NCI-H2171 (cell line): Measurements from ENCODE around the gene TP73.

ENCODE experiments used
- DNase-seq: peaks from one replicate; lab custom pipeline; 2025; lab: John Stamatoyannopoulos, UW

TP73 gene

DNA sequence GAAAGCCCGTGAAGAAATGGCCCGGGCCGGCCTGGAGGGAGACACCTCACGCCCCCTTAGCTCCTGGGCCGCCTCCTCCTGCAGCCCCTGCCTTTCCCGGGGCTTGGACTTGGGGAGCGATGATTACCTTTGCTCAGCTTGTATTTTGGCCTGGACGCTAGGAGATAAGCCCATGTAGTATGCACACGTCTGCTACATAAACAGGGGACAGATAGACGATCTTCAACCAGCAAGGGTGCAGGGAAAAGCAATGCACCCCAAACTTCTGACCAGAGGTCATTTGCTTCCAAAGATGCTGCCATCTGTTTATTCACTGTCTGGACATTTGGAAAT lies 936 bp downstream of the TP73 start:
- no peak for DNase-seq

DNA sequence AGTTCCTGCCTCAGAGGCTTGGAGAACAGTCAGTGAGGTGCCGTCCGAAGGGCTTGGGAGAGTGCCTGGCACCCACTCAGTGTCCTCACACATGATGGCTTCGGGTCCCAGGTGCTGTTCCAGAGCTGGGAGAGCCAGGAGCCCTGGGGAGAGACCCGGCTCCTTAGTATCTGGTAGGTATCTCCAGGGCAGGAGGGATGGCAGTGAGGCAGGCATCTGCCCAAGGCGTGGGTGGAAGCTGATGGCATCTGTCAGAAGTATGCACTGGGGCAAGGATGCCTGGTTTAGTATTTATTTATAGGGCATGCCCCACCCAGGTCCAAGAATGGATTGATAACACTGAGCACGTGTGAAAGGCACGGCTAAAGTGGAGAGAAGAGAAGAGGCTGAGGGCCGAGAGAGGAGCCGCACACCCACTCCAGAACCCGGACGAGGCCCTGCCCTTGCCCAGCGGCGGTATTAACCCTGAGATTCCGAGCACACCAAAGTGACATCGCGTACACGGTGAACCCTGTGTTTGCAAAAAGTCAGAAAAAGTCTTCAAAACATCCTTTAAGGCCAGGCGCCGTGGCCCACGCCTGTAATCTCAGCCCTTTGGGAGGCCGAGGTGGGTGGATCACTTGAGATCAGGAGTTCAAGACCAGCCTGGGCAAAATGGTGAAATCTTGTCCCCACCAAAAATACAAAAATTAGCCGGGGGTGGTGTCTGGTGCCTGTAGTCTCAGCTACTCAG lies 2.4 kb downstream of the TP73 start:
- DNase-seq = no peak

DNA sequence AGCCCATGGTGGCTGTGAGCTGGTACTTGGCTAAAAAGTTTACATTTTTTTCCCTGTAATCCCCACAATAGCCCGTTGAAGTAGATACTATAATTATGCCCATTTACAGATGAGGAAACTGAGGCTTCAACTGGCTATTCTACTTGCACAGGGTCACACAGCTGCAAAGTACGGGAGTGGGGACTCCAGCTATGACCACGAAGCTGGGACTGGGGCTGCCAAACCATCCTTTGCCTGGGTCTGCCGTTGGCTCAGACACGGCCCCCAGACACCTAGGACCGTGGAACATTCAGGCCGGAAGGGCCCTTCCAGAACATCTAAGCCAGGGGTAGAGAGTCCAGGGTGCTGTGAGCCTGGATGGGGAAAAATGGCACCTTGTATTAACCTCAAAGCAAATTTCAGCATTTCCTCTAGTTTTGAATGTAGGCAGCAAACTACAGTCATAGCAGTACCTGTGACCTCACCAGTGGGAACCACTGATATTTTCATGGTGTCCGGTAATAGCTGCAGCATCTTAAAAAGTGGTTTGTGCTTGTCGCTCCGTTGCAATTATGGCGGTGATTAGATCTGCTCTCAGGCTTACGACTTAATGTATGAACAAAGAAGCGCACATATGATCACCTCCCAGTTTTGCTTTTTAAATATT lies 4.3 kb downstream of the TP73 start:
- no peak for DNase-seq

DNA sequence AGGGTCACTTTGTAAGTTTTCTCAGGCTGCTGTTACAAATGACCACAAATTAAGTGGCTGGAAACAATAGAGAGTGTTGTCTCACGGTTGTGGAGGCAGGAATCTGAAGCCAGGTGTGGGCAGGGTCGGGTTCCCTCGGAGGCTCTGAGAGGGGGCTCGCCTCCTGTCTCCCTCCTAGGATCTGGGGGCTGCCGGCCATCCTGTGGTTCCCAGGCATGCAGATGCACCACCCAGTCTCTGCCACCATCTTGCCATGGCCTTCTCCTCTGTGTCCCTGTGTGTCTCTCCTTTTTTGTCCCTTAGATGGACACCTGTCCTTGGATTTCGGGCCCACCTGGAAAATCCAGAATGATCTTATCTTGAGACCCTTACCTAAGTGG lies 4.8 kb downstream of the TP73 start:
- no peak for DNase-seq

DNA sequence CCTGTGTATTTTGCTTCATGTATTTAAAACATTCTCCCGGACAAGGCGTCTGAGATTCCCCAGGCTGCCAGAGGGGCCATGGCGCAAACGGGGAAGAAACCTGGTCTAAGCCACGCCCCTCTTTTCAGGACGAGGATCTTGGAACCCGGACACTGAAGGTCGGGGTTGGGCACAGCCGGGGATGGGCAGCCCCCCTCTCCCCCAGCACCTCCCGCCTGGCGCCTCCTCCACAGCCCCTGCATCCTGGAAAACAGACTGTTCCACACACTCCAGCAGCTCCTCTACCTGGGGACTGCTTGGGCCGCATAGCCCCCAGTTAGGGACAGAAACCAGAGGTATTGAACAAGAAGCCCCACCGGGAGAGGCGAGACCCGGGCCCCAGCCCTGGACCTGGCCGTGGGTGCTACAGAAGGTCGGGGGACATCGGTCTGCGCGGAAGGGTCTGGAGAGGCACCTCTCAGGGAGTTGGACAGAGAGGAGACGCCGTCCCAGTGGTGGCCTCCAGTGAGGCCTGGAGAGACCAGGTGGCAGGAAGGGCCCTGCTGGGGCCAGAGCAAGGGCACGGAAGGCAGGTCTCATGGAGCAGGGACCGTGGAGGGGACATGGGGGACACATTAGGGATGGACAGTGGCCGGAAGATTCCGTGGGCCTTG lies 5.4 kb downstream of the TP73 start:
- DNase-seq = no peak

DNA sequence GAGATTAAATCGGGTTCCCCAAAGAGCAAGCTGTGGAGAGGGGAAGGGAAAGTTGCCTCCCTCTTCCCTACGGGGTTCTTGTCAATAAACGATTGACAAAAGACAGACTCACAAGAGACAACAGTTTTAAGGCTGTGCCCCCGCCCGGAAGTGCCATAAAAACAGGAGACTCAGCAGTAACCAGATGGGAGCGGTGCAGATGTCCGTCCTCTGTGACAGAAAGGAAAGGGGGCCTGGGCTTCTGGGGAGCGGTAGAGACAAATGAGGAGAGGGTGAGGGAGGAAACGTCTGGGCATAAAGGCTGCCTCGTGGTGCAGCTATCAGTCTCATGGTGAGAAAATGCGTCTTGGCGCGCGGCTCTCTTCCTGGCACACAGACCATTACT lies 5.9 kb downstream of the TP73 start:
- no peak for DNase-seq

DNA sequence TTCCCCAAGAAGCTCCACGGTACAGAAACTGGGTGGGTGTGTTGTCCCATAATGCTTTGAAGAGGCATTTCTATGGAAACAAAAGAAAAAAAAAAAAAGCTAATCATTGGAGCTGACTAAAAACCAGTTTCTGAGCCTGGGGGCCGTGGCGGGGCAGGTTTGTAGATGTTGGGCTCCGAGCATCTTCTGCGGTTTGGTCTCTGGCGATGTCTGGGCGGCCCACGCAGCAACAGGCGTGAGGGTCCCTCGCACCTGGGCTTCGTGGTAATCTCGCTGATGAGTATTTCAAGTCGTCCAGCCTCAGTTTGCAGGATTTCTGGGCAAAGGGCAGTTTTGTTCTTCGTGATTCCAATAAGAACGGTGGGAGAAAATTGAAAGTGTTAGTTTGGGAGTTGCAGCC lies 6.8 kb downstream of the TP73 start:
- DNase-seq = no peak

DNA sequence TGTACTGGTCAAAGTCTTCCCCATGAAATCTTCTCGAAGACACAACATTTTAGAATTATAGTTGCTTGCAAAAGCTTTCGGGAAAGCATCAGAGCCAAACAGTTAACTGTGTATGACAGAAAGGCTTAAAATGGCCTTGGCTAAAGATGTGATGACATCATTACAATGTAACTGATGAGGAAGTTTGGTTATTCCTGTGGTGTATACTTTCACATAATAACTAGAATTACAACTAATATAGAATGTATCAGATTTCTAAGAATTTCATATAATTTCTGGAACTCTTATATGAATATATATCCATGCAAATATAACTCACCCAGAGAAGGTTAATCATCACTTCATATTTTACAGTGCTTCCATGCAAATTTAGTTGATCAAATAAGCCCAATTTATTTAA lies 8.4 kb downstream of the TP73 start:
- DNase-seq = no peak

DNA sequence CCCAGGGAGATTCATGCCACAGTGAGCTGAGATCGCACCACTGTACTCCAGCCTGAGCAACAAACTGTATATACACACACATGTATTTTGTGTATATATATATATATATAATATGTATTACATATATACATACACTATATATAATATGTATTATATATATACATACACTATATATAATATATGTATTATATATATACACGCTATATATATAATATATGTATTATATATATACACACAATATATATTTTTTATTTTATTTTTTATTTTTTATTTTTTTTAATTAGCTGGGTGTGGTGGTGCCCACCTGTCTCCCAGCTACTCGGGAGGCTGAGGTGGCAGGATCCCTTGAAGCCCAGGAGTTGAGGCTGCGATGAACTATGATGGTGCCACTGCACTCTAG lies 9.3 kb downstream of the TP73 start:
- no peak for DNase-seq

DNA sequence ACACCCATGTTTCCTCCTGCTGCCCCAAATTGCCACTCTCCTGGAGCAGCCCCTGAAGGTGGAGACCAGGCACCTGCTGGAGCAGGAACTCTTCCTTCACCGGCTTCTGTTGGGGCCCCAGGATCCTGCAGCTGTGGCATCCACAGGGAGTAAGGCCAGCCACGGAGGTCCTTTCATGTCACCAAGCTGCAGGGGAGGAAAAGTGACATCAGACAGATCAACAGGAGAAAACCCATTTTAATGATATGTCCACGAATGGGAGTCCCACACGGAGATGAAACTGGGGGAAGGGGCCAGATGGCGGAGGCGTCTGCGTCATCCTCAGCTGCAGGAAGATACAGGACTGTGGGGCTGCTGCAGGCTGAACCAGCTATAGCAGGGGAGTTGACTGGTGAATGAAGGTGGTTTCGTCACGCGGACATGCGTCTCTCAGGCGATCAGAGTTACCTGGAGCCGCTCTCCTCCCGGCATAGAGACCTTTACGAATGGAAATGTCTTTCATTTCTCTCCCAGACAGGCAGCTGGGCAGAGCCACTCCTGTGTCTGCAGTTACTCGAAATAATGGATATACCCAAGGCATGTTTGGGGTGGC lies 9.9 kb downstream of the TP73 start:
- DNase-seq = no peak

DNA sequence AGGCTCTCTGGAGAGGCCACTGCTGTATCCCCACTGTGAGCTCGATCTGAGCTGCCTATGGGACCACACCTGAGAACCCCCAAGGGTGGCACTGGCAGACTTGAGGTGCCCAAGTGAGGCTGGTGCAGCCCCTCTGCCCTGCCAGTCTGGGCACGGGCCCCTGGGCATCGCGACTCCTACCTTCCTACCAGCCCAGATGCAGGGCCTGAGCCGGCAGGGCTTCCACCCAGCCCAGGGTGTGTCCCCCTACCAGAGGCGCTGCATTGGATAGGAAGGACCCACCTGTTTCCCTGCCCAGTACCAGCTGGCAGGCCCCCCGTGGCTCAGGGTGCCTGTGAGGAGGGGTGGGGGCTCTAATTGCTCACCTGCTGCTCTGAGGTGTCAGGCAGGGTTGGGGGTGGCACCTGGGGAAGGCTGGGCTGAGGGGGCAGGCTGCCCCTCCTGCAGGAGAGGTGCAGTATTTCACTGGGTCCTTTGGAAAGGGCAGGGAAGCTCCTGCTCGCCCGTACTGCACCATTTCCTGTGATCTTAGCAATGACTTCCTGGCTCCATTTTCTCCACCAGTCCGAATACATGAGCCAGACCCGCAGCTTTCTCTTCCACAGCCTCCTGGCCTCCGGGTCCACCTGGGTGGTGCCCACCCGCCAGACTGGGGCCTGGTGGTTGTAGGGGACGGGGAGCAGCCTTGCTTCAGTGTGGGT lies 11.8 kb downstream of the TP73 start:
- peak; percentile 82 for DNase-seq

DNA sequence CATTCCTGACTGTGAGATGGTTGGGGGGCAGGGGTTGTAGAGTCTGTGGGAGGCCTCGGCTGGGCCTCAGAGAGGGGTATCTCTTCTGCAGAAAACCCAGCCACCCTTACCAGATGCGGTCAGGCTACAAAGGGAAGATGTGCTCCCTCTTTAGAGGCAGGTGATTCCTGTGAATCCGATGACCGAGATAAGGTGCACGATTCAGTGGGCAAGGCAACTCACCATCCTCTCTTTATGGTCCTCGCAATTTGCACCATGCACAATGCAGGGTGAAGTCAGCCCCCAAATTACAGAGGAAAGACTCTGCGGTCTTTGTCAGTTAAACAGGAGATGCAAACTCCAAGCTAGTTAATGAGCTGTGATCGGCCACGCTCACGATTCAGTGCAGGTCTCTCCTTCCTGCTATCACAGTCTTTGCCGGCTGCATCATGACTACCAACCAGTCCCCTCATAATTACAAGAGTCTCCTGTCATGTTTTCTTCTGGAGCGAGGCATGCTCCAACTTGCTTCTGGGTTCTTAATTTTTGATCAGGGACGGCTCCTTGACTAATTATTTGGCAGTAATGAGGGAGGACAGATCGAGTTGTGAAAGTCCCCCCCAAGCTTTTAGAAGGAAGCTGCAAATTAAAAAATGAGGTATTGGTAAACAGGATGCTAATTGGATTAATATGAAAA lies 12.5 kb downstream of the TP73 start:
- no peak for DNase-seq

DNA sequence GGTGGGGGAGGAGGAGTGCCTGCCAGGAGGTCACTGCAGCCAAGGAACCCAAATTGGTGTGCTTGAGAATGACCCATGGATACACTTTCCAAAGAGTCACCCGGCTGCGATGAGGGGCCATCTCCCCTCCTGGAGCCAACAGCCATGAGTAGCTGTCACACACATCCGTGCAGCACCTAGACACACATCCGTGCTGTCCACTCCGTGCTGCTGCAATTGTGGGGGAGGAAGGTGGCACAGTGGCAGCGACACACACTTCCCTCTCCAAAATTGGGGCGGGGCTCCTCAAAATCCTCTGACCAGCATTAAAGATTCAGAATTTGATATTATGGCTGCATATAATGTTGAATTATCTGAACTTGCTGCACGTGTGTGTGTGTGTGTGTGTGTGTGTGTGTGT lies 15.8 kb downstream of the TP73 start:
- no peak for DNase-seq

DNA sequence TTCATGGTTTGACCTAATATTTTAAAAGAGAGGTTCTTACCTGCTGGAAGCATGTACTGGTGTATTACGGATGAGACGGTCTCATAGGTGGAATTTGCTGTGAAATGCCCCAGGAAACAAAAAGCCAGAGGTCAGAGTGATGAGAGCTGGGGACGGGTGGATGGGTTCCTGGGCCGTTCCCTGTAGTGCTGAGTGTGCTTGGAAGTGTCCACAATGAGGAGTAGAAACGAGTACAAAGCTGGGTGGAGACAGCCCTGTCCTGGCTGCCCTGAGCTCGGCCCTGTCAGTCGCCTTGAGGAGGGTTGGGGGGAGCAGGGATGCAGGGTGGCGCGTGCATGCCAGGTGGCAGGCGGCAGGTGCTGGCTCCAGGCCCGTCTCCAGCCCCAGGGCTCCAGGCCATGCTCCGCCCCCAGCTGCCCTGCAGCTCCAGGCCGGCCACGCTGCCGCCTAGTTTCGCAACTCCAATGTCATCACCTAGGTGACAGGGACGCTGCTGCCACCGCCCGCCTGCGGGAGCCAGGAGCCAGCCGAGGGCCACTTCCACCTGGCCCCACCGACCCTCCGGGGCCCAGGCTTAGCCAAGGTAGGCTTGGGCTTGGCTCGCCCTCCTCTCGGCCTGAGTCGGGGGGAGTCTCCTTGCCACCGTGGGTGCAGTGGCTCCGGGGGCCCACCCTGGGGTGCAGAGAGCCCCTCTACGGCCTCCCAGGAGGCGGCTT lies 16.4 kb downstream of the TP73 start:
- no peak for DNase-seq

DNA sequence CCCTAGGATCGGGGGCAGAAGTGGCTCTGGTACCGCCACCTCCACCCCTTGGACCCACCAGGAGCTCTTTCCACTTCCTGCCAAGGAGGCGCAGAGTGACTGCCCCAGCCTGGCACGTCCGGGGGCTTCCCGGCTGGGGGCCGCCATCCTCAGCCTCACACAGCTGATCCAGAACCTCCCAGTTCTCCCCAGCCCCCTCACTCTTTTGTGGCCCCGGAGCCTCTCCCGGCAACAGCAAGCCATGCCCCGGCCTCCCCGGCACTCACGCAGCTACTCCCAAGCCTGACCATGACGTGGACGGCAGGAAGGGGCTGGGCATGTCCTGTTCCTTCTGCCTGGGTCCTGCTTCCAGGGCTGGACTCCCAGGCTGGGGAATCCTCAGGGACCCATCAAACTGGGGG lies 17.1 kb downstream of the TP73 start:
- no peak for DNase-seq

DNA sequence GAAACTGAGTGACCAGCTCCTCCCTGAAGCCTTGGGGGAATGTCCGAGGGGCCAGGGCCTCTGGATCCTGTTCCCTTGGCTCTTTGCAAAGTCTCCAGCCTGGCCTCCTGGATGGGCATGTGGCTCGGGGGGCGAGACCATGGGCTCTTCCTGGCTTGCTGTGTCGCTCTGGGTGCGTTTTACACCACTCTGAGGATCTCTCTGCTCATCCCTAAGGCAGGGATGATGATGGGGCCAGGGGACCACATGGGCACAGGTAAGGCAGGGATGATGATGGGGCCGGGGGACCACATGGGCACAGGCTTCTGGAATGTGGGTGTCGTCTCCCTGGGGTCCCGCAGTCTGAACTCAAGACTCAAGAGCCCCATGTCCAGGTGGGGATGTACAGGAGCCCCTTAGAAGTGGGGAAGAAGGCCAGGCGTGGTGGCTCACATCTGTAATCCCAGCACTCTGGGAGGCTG lies 17.7 kb downstream of the TP73 start:
- DNase-seq = no peak

DNA sequence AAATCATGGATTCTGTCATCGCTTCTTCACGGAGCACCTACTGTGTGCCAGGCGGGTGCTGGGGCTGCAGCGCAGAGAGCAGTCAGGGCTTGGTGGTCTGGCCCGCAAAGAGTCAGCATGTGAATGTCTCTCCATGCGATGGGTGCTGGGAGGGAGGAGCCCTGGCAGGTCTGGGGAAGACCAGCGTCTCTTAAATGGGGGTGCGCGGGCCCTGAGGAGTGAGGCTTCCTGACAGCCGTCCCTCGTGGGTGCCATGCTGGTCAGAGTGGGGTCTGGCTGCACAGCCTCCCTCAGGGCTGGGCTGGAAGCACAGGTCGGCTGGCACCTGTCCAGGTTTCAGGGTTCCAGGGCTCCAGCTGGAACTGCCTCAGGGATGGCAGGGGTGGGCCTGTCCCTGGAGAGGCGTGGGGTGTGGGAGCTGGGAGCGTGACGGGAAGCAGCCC lies 18.5 kb downstream of the TP73 start:
- no peak for DNase-seq

DNA sequence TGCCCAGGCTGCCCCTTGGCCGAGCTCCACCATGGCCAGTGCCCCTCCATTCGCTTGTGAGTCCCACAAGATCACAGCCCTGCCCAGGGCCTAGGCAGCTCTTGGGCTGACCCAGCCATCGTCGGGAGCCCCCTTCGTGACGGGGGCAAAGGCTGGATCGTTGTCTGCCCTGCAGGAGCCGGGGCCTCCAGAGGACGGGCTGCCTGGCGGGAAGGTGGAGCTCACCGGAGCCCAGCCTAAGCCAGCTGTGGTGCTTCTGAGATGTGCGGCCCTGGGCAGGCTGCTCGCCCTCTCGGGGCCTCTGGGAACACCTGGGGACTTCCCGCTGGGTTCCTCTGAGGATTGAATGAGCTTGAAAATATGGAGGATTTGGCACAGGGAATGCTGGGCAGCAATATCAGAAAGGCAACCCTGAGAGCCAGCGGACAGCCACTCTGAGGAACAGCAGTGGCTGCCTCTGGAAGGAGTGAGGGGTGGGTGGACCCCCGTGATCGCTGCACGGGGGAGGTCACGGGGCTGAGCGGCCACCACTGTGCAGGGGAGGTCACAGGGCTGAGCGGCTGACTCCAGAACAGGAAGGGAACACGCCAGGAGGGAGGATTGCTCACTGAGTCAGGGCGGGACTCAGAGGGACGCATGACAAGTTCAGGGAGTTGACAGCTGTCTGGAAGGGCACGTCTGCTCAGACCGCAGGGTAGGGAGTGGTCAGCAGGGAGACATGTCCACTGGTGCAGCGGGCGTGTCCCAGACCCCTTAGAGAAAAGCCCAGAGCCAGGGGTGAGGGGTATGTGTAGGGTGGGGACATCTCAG lies 19.3 kb downstream of the TP73 start:
- peak; percentile 36 for DNase-seq

DNA sequence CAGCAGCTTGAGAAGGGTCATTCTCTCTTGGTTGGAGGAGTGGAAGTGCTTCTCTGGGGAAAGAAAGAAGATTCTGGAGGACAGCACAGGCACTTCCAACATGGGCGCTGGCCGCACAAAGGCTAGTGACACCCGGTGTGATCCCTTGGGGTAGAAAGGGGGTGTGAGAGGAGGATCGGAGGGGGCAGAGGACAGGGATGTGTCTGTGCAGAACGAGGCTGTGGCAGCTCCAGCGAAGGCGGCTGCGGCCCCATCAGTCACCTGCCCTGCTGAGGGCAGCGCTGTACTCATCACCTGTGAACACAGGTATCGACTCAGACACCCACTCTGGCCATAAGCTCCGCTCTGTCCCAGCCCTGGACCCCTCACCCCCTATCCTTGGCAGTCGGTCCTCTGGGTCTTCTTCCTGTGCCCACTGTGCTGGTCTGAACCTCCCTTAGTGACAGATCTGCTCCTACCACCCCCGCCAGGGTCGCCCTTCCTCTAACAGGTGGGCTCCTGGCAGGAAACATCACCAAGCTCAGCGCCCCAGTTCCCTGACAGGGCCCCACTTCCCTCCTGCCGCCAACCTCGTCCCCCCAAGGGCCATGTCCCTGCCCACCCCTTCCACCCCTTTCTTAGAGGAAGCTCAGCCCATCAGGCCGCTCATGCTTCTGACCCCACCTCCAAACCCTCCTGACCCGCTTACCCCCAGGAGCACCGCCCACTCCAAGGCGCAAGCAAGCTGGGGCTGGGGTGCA lies 20.1 kb downstream of the TP73 start:
- no peak for DNase-seq

DNA sequence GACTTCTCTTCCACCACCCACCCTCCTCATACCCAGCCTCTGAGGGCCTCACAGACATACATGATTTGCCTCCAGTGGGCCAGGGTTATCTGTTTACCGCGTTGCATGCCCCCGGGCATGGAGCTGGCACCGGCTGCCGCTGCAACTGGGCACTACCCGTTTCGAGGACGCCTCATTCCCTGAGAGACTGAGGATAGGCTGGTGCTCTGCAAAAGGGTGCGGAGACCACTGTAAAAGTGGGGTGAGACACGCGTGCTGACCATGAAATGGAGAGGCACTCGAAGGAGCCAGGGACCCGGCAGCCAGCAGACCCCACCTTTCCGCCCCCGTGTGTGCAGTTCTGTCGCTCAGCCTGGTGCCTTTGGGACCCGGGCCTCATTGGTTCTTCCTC lies 20.6 kb downstream of the TP73 start:
- no peak for DNase-seq
